Activated CD4-positive, alpha-beta T cell treated with anti-CD3 and anti-CD28 coated beads, Interleukin-2, amount 10 ng/mL, durations not matched to agents 7 days and 5 days (primary cell): ENCODE data around the gene NAXE. TPM values are rescaled to one million over a fixed set of nuclear protein-coding genes. Genes with fewer than 3 reads are reported as not detected.
A peak's percentile ranks its signal among the peaks of the same experiment; 100 is the strongest.

ENCODE experiments used
- CTCF ChIA-PET: fragments of 350-600 bp; sonication (Branson Sonifier 250); formaldehyde crosslinking; loops from one replicate; lab custom pipeline; 2021; ENCODE audit warnings: antibody characterized with exemption; lab: Charles Lee
- POLR2A ChIA-PET: fragments of 350-600 bp; sonication (Branson Sonifier 250); formaldehyde crosslinking; loops from one replicate; lab custom pipeline; 2021; ENCODE audit warnings: antibody characterized with exemption; lab: Charles Lee
- DNase-seq: peaks from one replicate; pipeline ENCODE4 v3.0.0-alpha.2; 2020
- H3K27ac Mint-ChIP-seq: one replicate; pipeline ENCODE4 v1.8.0; 2021; ENCODE audit warnings: mild to moderate bottlenecking, moderate library complexity, mixed read lengths
- H3K27me3 Mint-ChIP-seq: one replicate; pipeline ENCODE4 v1.8.0; 2021; ENCODE audit warnings: mixed read lengths
- H3K36me3 Mint-ChIP-seq: one replicate; pipeline ENCODE4 v1.8.0; 2021; ENCODE audit warnings: low read depth, mixed read lengths
- H3K4me1 Mint-ChIP-seq: one replicate; pipeline ENCODE4 v1.8.0; 2021; ENCODE audit warnings: mixed read lengths
- H3K4me3 Mint-ChIP-seq: one replicate; pipeline ENCODE4 v1.8.0; 2021; ENCODE audit warnings: mild to moderate bottlenecking, moderate library complexity, mixed read lengths
- H3K9me3 Mint-ChIP-seq: one replicate; pipeline ENCODE4 v1.8.0; 2021; ENCODE audit warnings: mixed read lengths
- total RNA-seq, 2 experiments: library from RNA; stranded (reverse); gene quantifications; one replicate each; pipeline ENCODE4 v1.2.3, GENCODE V29; 2021

NAXE gene
- total RNA-seq, 2 experiments from 2014 or later, result 52.9 to 54.2 TPM

DNA sequence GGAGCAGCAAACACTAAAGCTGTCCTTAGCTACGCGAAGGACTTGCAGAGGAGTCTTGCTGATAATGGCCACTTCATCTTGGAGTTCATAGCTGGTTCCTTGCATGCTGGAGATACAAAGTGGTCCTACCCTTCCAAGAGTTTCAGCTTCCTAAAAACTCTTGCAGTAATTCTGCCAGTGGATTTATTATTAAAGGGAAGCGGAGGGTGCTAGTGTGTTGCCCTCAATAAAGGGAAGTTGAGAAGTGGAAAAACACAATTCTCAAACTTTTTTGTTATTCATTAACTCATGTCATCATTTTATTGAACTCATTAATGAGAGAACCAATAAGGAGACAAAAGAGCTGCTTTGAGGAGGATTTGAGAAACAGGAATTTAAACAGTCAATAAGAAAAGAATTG, 21.1 kb downstream of the NAXE start:
- H3K27me3 Mint-ChIP-seq, result peaks cover 37% of the 10 kb centered on the region
- ChIA-PET CTCF (interaction anchor here (0.9 to 1.3 kb wide), 5 partner anchors 10 to 227 kb away, joined by 3 to 4 read pairs (median 3); partner anchors contain the start of gene NES), POLR2A (interaction anchor here (0.6 kb wide), 1 partner anchor 453 kb away, joined by 3 read pairs; no protein-coding TSS in a partner anchor)
- H3K36me3 Mint-ChIP-seq, result no peaks in the 10 kb centered on the region
- no peak for DNase-seq
- no peaks in the 10 kb centered on the region for H3K9me3 Mint-ChIP-seq
- no peak overlapping the region for H3K27ac Mint-ChIP-seq
- H3K4me1 Mint-ChIP-seq, result peaks cover 4% of the 10 kb centered on the region
- no peak overlapping the region for H3K4me3 Mint-ChIP-seq

GRCh38 chr1:156615946-156616345, 24.4 kb downstream of the NAXE start:
- Mint-ChIP-seq H3K4me1 (no peaks in the 10 kb centered on the region), H3K9me3 (no peaks in the 10 kb centered on the region), H3K27me3 (peaks cover 58% of the 10 kb centered on the region), H3K27ac (no peak overlapping the region), H3K4me3 (no peak overlapping the region), H3K36me3 (no peaks in the 10 kb centered on the region)
- CTCF ChIA-PET, result interaction anchor here (2.4 kb wide), 1 partner anchor 8 kb away, joined by 7 read pairs; no protein-coding TSS in a partner anchor
- POLR2A ChIA-PET, result no interaction called here
- no peak for DNase-seq

DNA sequence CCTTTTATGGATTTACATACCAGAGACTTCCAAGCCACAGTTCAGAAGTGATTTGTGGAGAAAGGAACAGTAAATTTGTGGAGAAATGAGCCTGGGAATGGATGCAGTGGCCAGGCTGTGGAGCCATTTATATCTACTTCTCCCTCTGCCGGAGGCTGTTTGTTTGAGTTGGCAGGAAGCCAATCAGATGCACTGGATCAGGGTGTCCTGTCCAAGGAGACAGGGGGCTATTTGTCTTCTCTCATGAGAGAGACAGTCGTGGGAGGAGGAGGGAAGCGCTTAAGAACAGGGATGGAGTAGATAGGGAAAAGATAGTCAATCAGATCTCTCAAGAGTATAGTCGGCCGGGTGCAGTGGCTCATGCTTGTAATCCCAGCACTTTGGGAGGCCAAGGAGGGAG, 24.9 kb downstream of the NAXE start:
- ChIA-PET POLR2A (no interaction called here), CTCF (interaction anchor here (1.3 to 1.5 kb wide), 3 partner anchors 8 to 231 kb away, joined by 3 to 5 read pairs (median 3); no protein-coding TSS in a partner anchor)
- no peak for DNase-seq
- Mint-ChIP-seq H3K27ac (no peak overlapping the region), H3K27me3 (peaks cover 61% of the 10 kb centered on the region), H3K36me3 (no peaks in the 10 kb centered on the region), H3K9me3 (no peaks in the 10 kb centered on the region), H3K4me3 (no peak overlapping the region), H3K4me1 (no peaks in the 10 kb centered on the region)

- ChIA-PET CTCF (interaction anchor here (0.6 to 2.6 kb wide), 8 partner anchors 8 to 252 kb away, joined by 3 to 10 read pairs (median 4); no protein-coding TSS in a partner anchor), POLR2A (no interaction called here)
- peaks cover 71% of the 10 kb centered on the region for H3K27me3 Mint-ChIP-seq
- H3K4me3 Mint-ChIP-seq, result no peak within 1 kb of the TSS
- DNase-seq, result peak; percentile 34
- H3K4me1 Mint-ChIP-seq, result peaks cover under 1% of the 10 kb centered on the region
- no peaks in the 10 kb centered on the region for H3K36me3 Mint-ChIP-seq
- no peak within 1 kb of the TSS for H3K27ac Mint-ChIP-seq
- H3K9me3 Mint-ChIP-seq, result no peaks in the 10 kb centered on the region
Observed at GRCh38 chr1:156618853-156619581, 27.4 kb downstream of the NAXE start, which contains the start of gene HAPLN2. TSS of gene HAPLN2 (plus strand) at chr1:156619415. CDS start at chr1:156623491, 4,076 bp downstream.

- Mint-ChIP-seq H3K27ac (no peak overlapping the region), H3K9me3 (no peaks in the 10 kb centered on the region), H3K27me3 (peaks cover 74% of the 10 kb centered on the region), H3K4me3 (no peak overlapping the region), H3K4me1 (peaks cover 3% of the 10 kb centered on the region), H3K36me3 (no peaks in the 10 kb centered on the region)
- no peak for DNase-seq
- ChIA-PET POLR2A (no interaction called here), CTCF (interaction anchor here (0.6 to 2.6 kb wide), 7 partner anchors 9 to 252 kb away, joined by 3 to 10 read pairs (median 4); partner anchors contain the start of gene CRABP2)
Observed at GRCh38 chr1:156619582-156619955, 28.0 kb downstream of the NAXE start.

DNA sequence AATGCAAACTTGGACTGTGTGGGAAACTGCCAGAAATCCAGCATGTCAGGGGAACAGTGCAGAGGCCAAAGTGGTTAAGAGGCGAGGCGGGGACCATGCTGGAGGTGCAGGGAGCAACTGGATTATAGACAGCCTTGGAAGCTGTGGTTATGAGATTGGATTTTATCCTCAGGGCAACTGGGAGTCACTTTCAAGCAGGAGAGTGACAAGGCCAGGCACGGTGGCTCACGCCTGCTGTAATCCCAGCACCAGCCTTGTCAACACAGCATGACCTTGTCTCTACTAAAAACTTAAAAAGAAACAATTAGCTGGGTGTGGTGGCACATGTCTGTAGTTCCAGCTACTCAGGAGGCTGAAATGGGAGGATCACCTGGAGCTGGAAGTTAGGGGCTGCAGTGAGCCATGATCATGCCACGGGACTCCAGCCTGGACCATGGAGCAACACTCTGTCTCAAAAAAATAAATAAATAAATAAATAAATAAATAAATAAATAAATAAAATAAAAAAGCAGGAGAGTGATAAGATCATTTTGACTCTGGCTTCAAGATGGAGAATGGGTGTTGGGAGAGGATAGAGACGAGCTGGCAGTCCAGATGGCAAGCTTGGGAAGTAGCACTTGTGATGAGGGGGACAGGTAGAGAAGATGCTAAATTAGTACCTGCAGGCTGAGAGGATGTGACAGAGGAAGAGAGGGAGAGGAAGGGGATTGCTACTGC, 31.2 kb downstream of the NAXE start:
- Mint-ChIP-seq H3K9me3 (no peaks in the 10 kb centered on the region), H3K27me3 (peaks cover 72% of the 10 kb centered on the region), H3K4me1 (peaks cover 12% of the 10 kb centered on the region), H3K4me3 (no peak overlapping the region), H3K36me3 (no peaks in the 10 kb centered on the region), H3K27ac (no peak overlapping the region)
- no peak for DNase-seq
- POLR2A ChIA-PET, result no interaction called here
- CTCF ChIA-PET, result interaction anchor here (0.5 to 3.8 kb wide), 5 partner anchors 10 to 188 kb away, joined by 3 to 21 read pairs (median 6); partner anchors contain the start of gene NES

DNA sequence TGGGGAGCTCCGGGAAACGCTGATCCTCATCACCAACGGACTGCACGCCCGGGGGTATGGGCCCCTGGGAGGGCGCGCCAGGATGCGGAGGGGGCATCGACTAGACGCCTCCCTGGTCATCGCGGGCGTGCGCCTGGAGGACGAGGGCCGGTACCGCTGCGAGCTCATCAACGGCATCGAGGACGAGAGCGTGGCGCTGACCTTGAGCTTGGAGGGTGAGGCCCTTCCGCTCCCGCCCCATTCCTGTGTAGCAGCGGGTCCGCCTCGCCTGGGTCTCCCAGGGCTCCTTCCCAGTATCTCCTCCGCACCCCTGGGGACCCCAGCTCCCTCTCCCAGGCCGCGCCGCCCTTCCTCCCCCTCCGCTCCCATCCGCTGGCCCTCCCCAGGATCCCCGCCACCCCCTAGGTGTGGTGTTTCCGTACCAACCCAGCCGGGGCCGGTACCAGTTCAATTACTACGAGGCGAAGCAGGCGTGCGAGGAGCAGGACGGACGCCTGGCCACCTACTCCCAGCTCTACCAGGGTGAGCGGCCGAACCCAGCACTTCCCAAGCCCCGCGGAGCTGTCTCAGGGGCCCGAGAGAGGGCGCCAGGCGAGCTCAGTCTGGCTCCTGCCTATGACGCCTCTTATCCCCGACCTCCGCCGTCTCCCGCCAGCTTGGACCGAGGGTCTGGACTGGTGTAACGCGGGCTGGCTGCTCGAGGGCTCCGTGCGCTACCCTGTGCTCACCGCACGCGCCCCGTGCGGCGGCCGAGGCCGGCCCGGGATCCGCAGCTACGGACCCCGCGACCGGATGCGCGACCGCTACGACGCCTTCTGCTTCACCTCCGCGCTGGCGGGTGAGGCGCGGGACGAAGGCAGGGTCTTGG, 32.6 kb downstream of the NAXE start:
- no peaks in the 10 kb centered on the region for H3K9me3 Mint-ChIP-seq
- peaks cover 12% of the 10 kb centered on the region for H3K4me1 Mint-ChIP-seq
- no peaks in the 10 kb centered on the region for H3K36me3 Mint-ChIP-seq
- POLR2A ChIA-PET, result no interaction called here
- H3K27me3 Mint-ChIP-seq, result peaks cover 68% of the 10 kb centered on the region
- CTCF ChIA-PET, result interaction anchor here (0.5 to 3.8 kb wide), 27 partner anchors 9 to 254 kb away, joined by 3 to 21 read pairs (median 5); partner anchors contain the start of genes BCAN and NES
- peak; percentile 24 for DNase-seq
- no peak overlapping the region for H3K27ac Mint-ChIP-seq
- no peak overlapping the region for H3K4me3 Mint-ChIP-seq

DNA sequence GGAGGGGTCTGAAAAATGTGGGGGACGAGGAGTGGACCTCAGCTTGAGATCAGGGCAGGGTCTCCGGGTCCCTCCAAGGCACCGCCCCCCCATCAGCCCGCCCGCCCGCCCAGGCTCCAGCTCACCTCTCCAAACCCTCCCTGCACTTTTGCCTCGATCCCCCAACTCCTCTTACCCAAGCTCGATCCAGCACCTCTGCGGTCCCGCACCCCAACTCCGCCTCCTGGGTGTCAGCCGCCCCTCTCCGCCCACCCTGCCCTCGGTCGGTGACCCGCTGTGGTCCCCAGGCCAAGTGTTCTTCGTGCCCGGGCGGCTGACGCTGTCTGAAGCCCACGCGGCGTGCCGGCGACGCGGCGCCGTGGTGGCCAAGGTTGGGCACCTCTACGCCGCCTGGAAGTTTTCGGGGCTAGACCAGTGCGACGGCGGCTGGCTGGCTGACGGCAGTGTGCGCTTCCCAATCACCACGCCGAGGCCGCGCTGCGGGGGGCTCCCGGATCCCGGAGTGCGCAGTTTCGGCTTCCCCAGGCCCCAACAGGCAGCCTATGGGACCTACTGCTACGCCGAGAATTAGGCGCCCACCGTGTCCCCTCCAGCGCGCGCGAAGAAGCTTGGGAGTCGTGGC, 33.3 kb downstream of the NAXE start:
- Mint-ChIP-seq H3K4me3 (no peak overlapping the region), H3K27me3 (peaks cover 68% of the 10 kb centered on the region), H3K36me3 (no peaks in the 10 kb centered on the region), H3K9me3 (no peaks in the 10 kb centered on the region), H3K27ac (no peak overlapping the region), H3K4me1 (peaks cover 12% of the 10 kb centered on the region)
- ChIA-PET POLR2A (no interaction called here), CTCF (interaction anchor here (0.8 to 3.8 kb wide), 25 partner anchors 10 to 254 kb away, joined by 3 to 21 read pairs (median 5); partner anchors contain the start of genes BCAN and NES)
- DNase-seq, result no peak

GRCh38 chr1:156625436-156626078, 34.0 kb downstream of the NAXE start:
- H3K36me3 Mint-ChIP-seq, result no peaks in the 10 kb centered on the region
- DNase-seq, result peak; percentile 71
- CTCF ChIA-PET, result interaction anchor here (0.8 to 3.8 kb wide), 10 partner anchors 13 to 117 kb away, joined by 3 to 21 read pairs (median 6); partner anchors contain the start of genes BCAN and NES
- H3K27me3 Mint-ChIP-seq, result peaks cover 66% of the 10 kb centered on the region
- peaks cover 12% of the 10 kb centered on the region for H3K4me1 Mint-ChIP-seq
- peak overlapping the region; percentile 55 for H3K4me3 Mint-ChIP-seq
- H3K27ac Mint-ChIP-seq, result peak overlapping the region; percentile 21
- POLR2A ChIA-PET, result no interaction called here
- no peaks in the 10 kb centered on the region for H3K9me3 Mint-ChIP-seq

DNA sequence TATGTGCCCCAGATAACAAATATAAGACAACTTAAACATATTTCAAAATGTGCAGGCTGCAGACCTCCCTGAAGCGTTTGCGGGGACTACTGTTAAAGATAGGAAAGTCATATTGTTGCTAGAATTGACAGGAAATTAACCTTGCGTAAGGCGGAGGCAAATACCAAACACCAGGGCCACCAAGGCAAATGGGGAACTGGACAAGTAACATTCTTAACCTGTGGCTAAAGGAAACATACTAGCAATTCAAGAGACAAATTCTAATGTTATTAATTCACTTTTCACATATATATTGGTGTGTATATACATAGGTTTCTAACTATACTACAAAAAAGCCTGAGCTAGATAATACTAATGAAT, 34.5 kb downstream of the NAXE start:
- Mint-ChIP-seq H3K4me1 (peaks cover 12% of the 10 kb centered on the region), H3K9me3 (no peaks in the 10 kb centered on the region), H3K27me3 (peaks cover 68% of the 10 kb centered on the region), H3K4me3 (peak overlapping the region; percentile 55), H3K27ac (peak overlapping the region; percentile 21), H3K36me3 (no peaks in the 10 kb centered on the region)
- ChIA-PET CTCF (interaction anchor here (0.8 to 3.8 kb wide), 6 partner anchors 17 to 100 kb away, joined by 3 to 30 read pairs (median 12); partner anchors contain the start of gene NES), POLR2A (no interaction called here)
- no peak for DNase-seq

- Mint-ChIP-seq H3K27me3 (peaks cover 68% of the 10 kb centered on the region), H3K36me3 (no peaks in the 10 kb centered on the region), H3K4me3 (no peak overlapping the region), H3K4me1 (peaks cover 12% of the 10 kb centered on the region), H3K9me3 (no peaks in the 10 kb centered on the region), H3K27ac (no peak overlapping the region)
- POLR2A ChIA-PET, result no interaction called here
- CTCF ChIA-PET, result interaction anchor here (0.7 to 3.3 kb wide), 18 partner anchors 9 to 213 kb away, joined by 3 to 30 read pairs (median 3); partner anchors contain the start of gene NES
- DNase-seq, result peak; percentile 54
Observed at GRCh38 chr1:156627313-156627880, 35.8 kb downstream of the NAXE start.
